ENCODE data around the gene KYNU. TPM values are rescaled to one million over a fixed set of nuclear protein-coding genes. Genes with fewer than 3 reads are reported as not detected.

Gene KYNU
- total and polyA plus RNA-seq, 10 of the 15 experiments (the other 5 are each of a cell fraction or from before 2014, with no cell fraction given) = 31.3 to 101 (median 38.3) TPM

GRCh38 chr2:142935563-142936089, 58.2 kb downstream of the KYNU start:
- H3K36me3 ChIP-seq (ENCODE audit: control insufficient read depth in 2 of 2, insufficient read depth in 2 of 2, low read length in 1 of 2) = peaks cover 0 to 5% of the 10 kb centered on the region in 2 experiments; a peak in 2 of 4 replicates
- BruUV-seq (replicated peaks) = no TSS peak
- no peak overlapping the region for H3K4me2 ChIP-seq (ENCODE audit: control insufficient read depth, insufficient read depth)
- no peak overlapping the region for H2AFZ ChIP-seq (ENCODE audit: control insufficient read depth, low read depth, low read length)
- H3K9ac ChIP-seq (ENCODE audit: control insufficient read depth, insufficient read depth, low read length) = no peak overlapping the region
- no peak overlapping the region for H3K27ac ChIP-seq (ENCODE audit: control insufficient read depth, insufficient read depth)
- ChIA-PET POLR2A (no interaction called here), CTCF (no interaction called here), RAD21 (ENCODE audit: unreplicated experiment) (no interaction called here), SMC1A (ENCODE audit: uncharacterized antibody, unreplicated experiment) (no interaction called here)
- DNase-seq (ENCODE audit: low read depth, low spot score) (no peak), FAIRE-seq (no peak), ATAC-seq (no peak)
- 93% methylated on average over 10 of the region's 10 CpGs for WGBS (ENCODE audit: insufficient coverage, insufficient replicate concordance, low lambda C conversion rate, missing lambda C conversion rate)
- H3K27me3 ChIP-seq (replicated peaks in 1 of 2; ENCODE audit: control insufficient read depth in 2 of 2, insufficient read depth in 2 of 2, low read length in 1 of 2) = no peaks in the 10 kb centered on the region
- H3K9me3 ChIP-seq (replicated peaks; ENCODE audit: control insufficient read depth, insufficient read depth, low read length) = no peaks in the 10 kb centered on the region
- H3K4me1 ChIP-seq (ENCODE audit: control insufficient read depth, insufficient read depth, low read length) = no peaks in the 10 kb centered on the region
- H3K4me3 ChIP-seq = no peak overlapping the region
- H4K20me1 ChIP-seq (ENCODE audit: control insufficient read depth, insufficient read depth) = no peaks in the 10 kb centered on the region
- intact Hi-C loops (cut with micrococcal nuclease; ENCODE audit: unreplicated experiment) = no loop called here
- H3K79me2 ChIP-seq (ENCODE audit: control insufficient read depth, insufficient read depth, low read length) = no peaks in the 10 kb centered on the region
- in situ Hi-C loops (cut with MboI) = no loop called here
- TF ChIP-seq FOXK2 (IDR thresholded peaks at IDR 0.05) (no peak), BACH1 (IDR thresholded peaks at IDR 0.05; ENCODE audit: borderline replicate concordance) (no peak), ZNF274 (IDR thresholded peaks at IDR 0.05; ENCODE audit: insufficient read depth, insufficient read length) (no peak), TCF7 (IDR thresholded peaks at IDR 0.05; ENCODE audit: borderline replicate concordance) (no peak), YBX1 (IDR thresholded peaks at IDR 0.05) (no peak), SP1 (IDR thresholded peaks at IDR 0.05; ENCODE audit: low read depth, low read length) (no peak), BMI1 (IDR thresholded peaks at IDR 0.05; ENCODE audit: borderline replicate concordance) (no peak), PKNOX1 (IDR thresholded peaks at IDR 0.05) (no peak), RUNX3 (IDR thresholded peaks at IDR 0.05; ENCODE audit: low read length) (no peak), RBBP5 (conservative IDR thresholded peaks at IDR 0.05) (no peak)
